Measurements from ENCODE around the gene MTCL1.

GRCh38 chr18:8868779-8869415 is 163.5 kb downstream of the MTCL1 start:
- TF ChIP-seq CTCF (IDR thresholded peaks at IDR 0.05; ENCODE audit: low read depth, low read length, missing input control) = no peak
- no peak for TF ChIP-seq TAF1 (conservative IDR thresholded peaks at IDR 0.05)
- no peak for TF ChIP-seq REST (IDR thresholded peaks at IDR 0.05)
- TF ChIP-seq FOXA1 (IDR thresholded peaks at IDR 0.05) = no peak
- no peak for TF ChIP-seq ATF3 (IDR thresholded peaks at IDR 0.05)
- TF ChIP-seq YY1 (IDR thresholded peaks at IDR 0.05) = no peak
- no peak for TF ChIP-seq HNF4A (conservative IDR thresholded peaks at IDR 0.05)
